ENCODE measurements around the gene PJA1.
A peak's percentile ranks its signal among the peaks of the same experiment; 100 is the strongest.

The PJA1 gene

GRCh38 chrX:69165087-69165651 lies at the start of gene PJA1:
PJA1 (minus strand) TSS chrX:69165453; CDS start chrX:69163073, 2,380 bp downstream.
- DNase-seq (ENCODE audit: low read depth in 2 of 3, low spot score in 1 of 3), result peak; percentile 36 to 63 (median 40)

GRCh38 chrX:69214463-69214862 lies 49.2 kb upstream of the PJA1 start:
- no peak for DNase-seq (ENCODE audit: low read depth in 2 of 3, low spot score in 1 of 3)

GRCh38 chrX:69211701-69212100 lies 46.4 kb upstream of the PJA1 start:
- DNase-seq (ENCODE audit: low read depth in 2 of 3, low spot score in 1 of 3), result no peak

GRCh38 chrX:69210581-69210980 lies 45.3 kb upstream of the PJA1 start:
- no peak for DNase-seq (ENCODE audit: low read depth in 2 of 3, low spot score in 1 of 3)

- DNase-seq (ENCODE audit: low read depth in 2 of 3, low spot score in 1 of 3), result no peak
These were observed 42.0 kb upstream of the PJA1 start for GRCh38 chrX:69207216-69207615.

GRCh38 chrX:69203638-69204037 lies 38.4 kb upstream of the PJA1 start:
- no peak for DNase-seq (ENCODE audit: low read depth in 2 of 3, low spot score in 1 of 3)

GRCh38 chrX:69197690-69198089 lies 32.4 kb upstream of the PJA1 start:
- DNase-seq (ENCODE audit: low read depth in 2 of 3, low spot score in 1 of 3), result no peak

- DNase-seq (ENCODE audit: low read depth in 2 of 3, low spot score in 1 of 3), result no peak
These were observed 31.4 kb upstream of the PJA1 start for GRCh38 chrX:69196666-69197065.

- DNase-seq (ENCODE audit: low read depth in 2 of 3, low spot score in 1 of 3), result no peak
These were observed 30.6 kb upstream of the PJA1 start for GRCh38 chrX:69195810-69196209.

- no peak for DNase-seq (ENCODE audit: low read depth in 2 of 3, low spot score in 1 of 3)
These were observed 29.9 kb upstream of the PJA1 start for GRCh38 chrX:69195192-69195591.

GRCh38 chrX:69192603-69193002 lies 27.4 kb upstream of the PJA1 start:
- DNase-seq (ENCODE audit: low read depth in 2 of 3, low spot score in 1 of 3), result no peak

- no peak for DNase-seq (ENCODE audit: low read depth in 2 of 3, low spot score in 1 of 3)
These were observed 24.5 kb upstream of the PJA1 start for GRCh38 chrX:69189576-69190371.

GRCh38 chrX:69186651-69187050 lies 21.4 kb upstream of the PJA1 start:
- no peak for DNase-seq (ENCODE audit: low read depth in 2 of 3, low spot score in 1 of 3)

GRCh38 chrX:69185886-69186285 lies 20.6 kb upstream of the PJA1 start:
- no peak for DNase-seq (ENCODE audit: low read depth in 2 of 3, low spot score in 1 of 3)

- no peak for DNase-seq (ENCODE audit: low read depth in 2 of 3, low spot score in 1 of 3)
These were observed 19.9 kb upstream of the PJA1 start for GRCh38 chrX:69185141-69185540.

- DNase-seq (ENCODE audit: low read depth in 2 of 3, low spot score in 1 of 3), result no peak
These were observed 17.6 kb upstream of the PJA1 start for GRCh38 chrX:69182818-69183380.

- DNase-seq (ENCODE audit: low read depth in 2 of 3, low spot score in 1 of 3), result no peak
These were observed 14.2 kb upstream of the PJA1 start for GRCh38 chrX:69179380-69179911.

GRCh38 chrX:69178592-69178991 lies 13.3 kb upstream of the PJA1 start:
- no peak for DNase-seq (ENCODE audit: low read depth in 2 of 3, low spot score in 1 of 3)

GRCh38 chrX:69177511-69178162 lies 12.4 kb upstream of the PJA1 start:
- DNase-seq (ENCODE audit: low read depth in 2 of 3, low spot score in 1 of 3), result no peak

- no peak for DNase-seq (ENCODE audit: low read depth in 2 of 3, low spot score in 1 of 3)
These were observed 10.8 kb upstream of the PJA1 start for GRCh38 chrX:69176053-69176452.

GRCh38 chrX:69173906-69174305 lies 8.7 kb upstream of the PJA1 start:
- no peak for DNase-seq (ENCODE audit: low read depth in 2 of 3, low spot score in 1 of 3)

- no peak for DNase-seq (ENCODE audit: low read depth in 2 of 3, low spot score in 1 of 3)
These were observed 7.7 kb upstream of the PJA1 start for GRCh38 chrX:69172937-69173336.
